ENCODE data around the gene SSR3.

The SSR3 gene

GRCh38 chr3:156535162-156535627 lies 19.7 kb downstream of the SSR3 start:
- peak; percentile 89 for DNase-seq

GRCh38 chr3:156533205-156533604 lies 21.7 kb downstream of the SSR3 start:
- no peak for DNase-seq

- no peak for DNase-seq
Measured at GRCh38 chr3:156532730-156533129, 22.2 kb downstream of the SSR3 start.

- DNase-seq = no peak
Measured at GRCh38 chr3:156530980-156531379, 23.9 kb downstream of the SSR3 start.

- no peak for DNase-seq
Measured at GRCh38 chr3:156527060-156527459, 27.9 kb downstream of the SSR3 start.

- DNase-seq = no peak
Measured at GRCh38 chr3:156525808-156526207, 29.1 kb downstream of the SSR3 start.

GRCh38 chr3:156522673-156523072 lies 32.2 kb downstream of the SSR3 start:
- DNase-seq = no peak

GRCh38 chr3:156519758-156520162 lies 35.2 kb downstream of the SSR3 start:
- DNase-seq = no peak

GRCh38 chr3:156518726-156519125 lies 36.2 kb downstream of the SSR3 start:
- DNase-seq = no peak

GRCh38 chr3:156516961-156517360 lies 38.0 kb downstream of the SSR3 start:
- DNase-seq = no peak

- DNase-seq = no peak
Measured at GRCh38 chr3:156516284-156516683, 38.6 kb downstream of the SSR3 start.

- DNase-seq = no peak
Measured at GRCh38 chr3:156513619-156514018, 41.3 kb downstream of the SSR3 start.

GRCh38 chr3:156511987-156512677 lies 42.8 kb downstream of the SSR3 start:
- DNase-seq = no peak

GRCh38 chr3:156509189-156510174 lies 45.4 kb downstream of the SSR3 start:
- no peak for DNase-seq

- no peak for DNase-seq
Measured at GRCh38 chr3:156507285-156507684, 47.6 kb downstream of the SSR3 start.

GRCh38 chr3:156498307-156498706 lies 56.6 kb downstream of the SSR3 start:
- no peak for DNase-seq

- DNase-seq = no peak
Measured at GRCh38 chr3:156497326-156497725, 57.6 kb downstream of the SSR3 start.

GRCh38 chr3:156495816-156496215 lies 59.1 kb downstream of the SSR3 start:
- no peak for DNase-seq

GRCh38 chr3:156493887-156494286 lies 61.0 kb downstream of the SSR3 start:
- DNase-seq = no peak

- DNase-seq = peak; percentile 58
Measured at GRCh38 chr3:156492801-156493261, 62.1 kb downstream of the SSR3 start.

GRCh38 chr3:156491192-156491591 lies 63.7 kb downstream of the SSR3 start:
- no peak for DNase-seq

Measured in femur (tissue), 1 donor.